Stimulated activated CD4-positive, alpha-beta T cell treated with anti-CD3 and anti-CD28 coated beads, Interleukin-4, amount 100 ng/mL, for 24 hours (primary cell): ENCODE measurements around the gene CEP85L.

Source experiments
- DNase-seq: peaks from one replicate; pipeline ENCODE4 v3.0.0-alpha.2; 2020

CEP85L gene

GRCh38 chr6:118530942-118531341 is 120.4 kb downstream of the CEP85L start:
- DNase-seq = no peak

DNA sequence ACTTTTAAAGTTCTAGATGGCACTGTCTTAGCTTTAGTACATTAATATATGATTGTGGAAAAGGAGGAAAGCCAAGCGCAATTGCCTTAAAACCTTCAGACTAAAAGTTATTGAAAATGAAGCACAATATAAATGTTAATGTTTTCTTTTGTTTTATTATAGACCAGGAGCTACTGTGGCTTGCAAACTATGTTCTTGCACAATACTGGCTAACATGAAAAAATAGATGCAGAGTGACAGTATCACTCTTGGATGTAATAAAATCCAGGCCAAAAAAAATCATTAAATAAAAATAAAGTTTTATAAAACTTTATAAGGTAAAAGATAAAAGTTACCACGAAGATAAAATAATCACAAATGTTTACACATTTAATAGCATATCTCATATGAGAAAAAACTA is 121.6 kb downstream of the CEP85L start:
- DNase-seq = no peak

DNA sequence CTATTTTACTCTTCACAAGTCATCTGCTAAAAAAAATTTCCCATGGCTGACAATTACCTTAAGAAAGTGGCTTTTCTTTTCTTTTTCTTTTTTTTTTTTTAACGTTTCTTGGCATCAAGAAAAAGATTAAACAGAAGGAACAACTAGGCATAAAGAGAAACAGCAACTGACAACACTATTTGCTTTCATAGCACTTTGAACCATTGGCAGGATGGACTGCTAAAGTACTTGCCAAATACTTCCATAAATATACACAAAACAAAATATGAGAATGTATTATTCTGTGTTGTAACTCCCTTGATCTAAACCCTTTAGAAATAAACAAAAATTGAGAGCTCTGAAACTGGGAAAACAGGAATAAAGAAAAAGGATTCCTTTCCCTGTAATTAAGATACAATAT is 123.3 kb downstream of the CEP85L start:
- DNase-seq = no peak

GRCh38 chr6:118525913-118526780 is 125.2 kb downstream of the CEP85L start:
- DNase-seq = no peak

GRCh38 chr6:118524686-118525085 is 126.7 kb downstream of the CEP85L start:
- no peak for DNase-seq

GRCh38 chr6:118523216-118523615 is 128.2 kb downstream of the CEP85L start:
- no peak for DNase-seq

DNA sequence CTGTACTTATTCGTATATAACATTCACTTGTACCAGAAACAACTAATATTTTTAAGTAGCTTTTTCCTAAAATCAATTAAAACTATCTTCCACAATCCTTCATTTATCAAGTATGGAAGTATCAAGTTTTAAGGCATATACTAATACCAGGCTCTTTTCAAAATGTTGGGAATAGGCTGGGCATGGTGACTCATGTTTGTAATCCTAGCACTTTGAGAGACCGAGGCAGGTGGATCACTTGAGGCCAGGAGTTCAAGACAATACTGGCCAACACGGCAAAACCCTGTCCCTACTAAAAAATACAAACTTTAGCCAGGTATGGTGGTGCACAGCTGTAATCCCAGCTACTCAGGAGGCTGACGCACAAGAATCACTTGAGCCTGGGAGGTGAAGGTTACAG is 129.0 kb downstream of the CEP85L start:
- DNase-seq = no peak

DNA sequence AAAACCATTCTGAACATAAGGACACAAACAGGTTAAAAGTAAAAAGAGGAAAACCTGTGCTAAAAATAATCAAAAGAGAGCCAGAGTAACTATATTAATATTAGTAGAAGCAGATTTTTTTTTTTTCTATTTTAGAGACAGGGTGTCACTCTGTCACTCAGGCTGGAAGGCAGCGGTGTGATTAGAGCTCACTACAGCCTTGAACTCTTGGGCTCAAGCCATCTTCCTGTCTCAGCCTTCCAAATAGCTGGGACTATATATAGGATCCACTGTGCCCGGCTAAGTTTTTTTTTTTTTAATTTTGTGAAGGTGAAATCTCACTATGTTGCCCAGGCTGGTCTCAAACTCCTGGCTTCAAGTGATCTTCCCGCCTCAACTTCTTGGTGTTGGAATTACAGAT is 136.7 kb downstream of the CEP85L start:
- DNase-seq = no peak

- no peak for DNase-seq
These were observed 139.3 kb downstream of the CEP85L start for GRCh38 chr6:118511930-118512715.

- DNase-seq = no peak
These were observed 142.3 kb downstream of the CEP85L start for GRCh38 chr6:118509009-118509617.

- no peak for DNase-seq
These were observed 143.8 kb downstream of the CEP85L start for GRCh38 chr6:118507636-118508035.

DNA sequence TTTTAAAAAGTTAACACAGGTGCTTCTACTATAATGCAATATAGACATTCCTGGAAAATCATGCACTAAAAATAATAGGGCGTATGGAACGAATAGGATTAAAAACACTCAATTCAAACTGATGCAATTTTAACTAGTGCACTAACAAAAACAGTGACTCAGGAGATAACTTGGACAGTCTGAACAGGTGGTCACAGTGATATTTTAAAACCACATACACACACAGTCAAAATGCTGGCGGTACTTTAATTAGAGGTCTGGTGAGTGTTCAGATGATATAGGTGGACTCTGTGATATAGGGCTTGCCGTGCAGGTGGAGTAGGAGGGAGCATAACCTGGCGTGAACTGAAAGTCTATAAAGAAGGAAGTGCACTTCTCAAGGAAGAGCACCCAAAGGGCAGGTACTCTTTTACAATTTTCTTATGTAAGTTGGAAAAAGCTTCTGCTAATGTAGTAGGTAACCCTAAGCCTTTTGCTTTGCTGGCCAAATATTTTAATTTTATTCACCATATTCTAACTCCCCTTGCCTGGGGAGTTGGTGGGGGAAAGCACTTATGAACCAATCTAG is 145.2 kb downstream of the CEP85L start:
- no peak for DNase-seq

GRCh38 chr6:118505656-118506055 is 145.7 kb downstream of the CEP85L start:
- no peak for DNase-seq

GRCh38 chr6:118504611-118505010 is 146.8 kb downstream of the CEP85L start:
- DNase-seq = no peak

DNA sequence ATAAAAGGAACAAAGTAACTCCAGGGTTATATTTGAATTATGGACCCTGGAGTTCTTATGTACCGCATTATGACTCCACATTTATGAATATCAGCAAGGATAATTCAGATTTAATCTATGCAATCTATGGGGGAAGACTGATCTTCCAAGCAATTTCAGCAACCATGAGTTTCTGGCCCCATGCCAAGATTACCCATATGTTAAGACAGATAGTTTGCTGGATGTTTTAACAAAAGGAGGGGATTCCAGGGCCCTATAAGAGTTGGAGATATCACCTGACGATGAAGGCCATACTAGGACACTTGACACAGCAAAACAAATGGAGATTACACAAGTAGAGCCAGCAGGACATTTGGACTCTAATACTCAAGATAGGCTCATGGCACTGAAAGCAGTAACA is 149.2 kb downstream of the CEP85L start:
- no peak for DNase-seq

- no peak for DNase-seq
These were observed 149.6 kb downstream of the CEP85L start for GRCh38 chr6:118501765-118502164.

- DNase-seq = no peak
These were observed 150.3 kb downstream of the CEP85L start for GRCh38 chr6:118501099-118501498.

- DNase-seq = no peak
These were observed 151.0 kb downstream of the CEP85L start for GRCh38 chr6:118500130-118501015.

GRCh38 chr6:118495485-118496280 is 155.7 kb downstream of the CEP85L start:
- DNase-seq = no peak

GRCh38 chr6:118494091-118494490 is 157.3 kb downstream of the CEP85L start:
- DNase-seq = no peak

DNA sequence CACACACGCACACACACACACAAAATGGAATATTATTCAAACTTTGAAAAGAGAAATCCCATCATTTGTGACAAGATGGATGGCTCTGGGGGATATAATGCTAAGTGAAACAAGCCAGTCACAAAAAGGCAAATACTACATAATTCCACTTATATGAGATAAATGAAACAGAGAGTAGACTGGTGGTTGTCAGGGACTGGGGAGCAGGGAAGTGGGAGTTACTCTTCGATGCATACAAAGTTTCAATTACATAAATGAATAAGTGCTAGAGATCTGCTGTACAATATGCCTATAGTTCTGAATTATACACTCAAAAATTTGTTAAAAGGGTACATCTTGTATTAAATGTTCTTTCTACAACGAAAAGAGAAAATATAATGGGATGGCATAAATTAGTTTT is 161.4 kb downstream of the CEP85L start:
- no peak for DNase-seq
